Activated naive CD4-positive, alpha-beta T cell treated with anti-CD3 and anti-CD28 coated beads, Interleukin-2, amount 50 U/mL, for 16 hours (primary cell): ENCODE measurements around the gene PLCXD1.
"Not testable (repeated sequence)": the region's sequence is repeated elsewhere in the genome, so short reads cannot be mapped to it uniquely, and the experiment has no call there.

Experiments used
- DNase-seq: peaks from one replicate; pipeline ENCODE4 v3.0.0-alpha.2; 2020

The PLCXD1 gene

DNA sequence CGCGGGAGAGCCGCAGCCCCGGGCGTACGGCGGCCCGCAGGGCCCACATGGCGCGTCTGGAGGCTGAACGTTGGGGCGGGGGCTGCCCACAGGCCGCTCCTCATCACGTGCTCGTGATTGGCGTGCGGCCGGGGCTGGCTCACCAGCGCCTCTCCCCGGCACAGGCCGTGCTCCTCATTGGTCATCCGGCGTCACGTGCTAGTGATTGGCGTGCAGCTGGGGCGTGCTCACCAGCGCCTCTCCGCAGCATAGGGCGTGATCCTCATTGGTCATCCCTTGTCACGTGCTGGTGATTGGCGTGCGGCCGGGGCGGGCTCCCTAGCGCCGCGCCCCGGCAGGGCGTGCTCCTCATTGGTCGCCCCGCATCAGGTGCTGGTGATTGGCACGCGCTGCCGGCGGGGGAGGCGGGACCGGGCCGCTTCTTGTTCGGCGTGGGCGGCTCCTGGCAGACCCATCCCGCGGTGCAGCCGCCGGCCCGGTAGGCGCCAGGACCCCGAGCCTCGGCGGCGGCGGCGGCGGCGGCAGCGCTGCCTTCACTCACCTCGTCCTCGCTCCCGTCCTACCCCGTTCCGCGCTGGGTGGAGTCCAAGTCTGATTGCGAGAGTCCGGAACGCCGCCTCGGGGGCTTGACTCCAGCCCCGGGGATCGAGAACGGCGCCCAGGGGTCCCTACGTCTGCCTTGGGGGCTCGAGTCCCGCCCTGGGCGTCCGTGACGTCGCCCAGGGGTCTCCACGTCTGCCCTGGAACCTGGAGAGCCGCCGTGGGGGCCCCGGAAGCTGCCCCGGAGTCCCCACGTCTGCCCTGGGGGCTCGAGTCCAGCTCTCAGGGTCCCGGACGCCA, 37.8 kb downstream of the PLCXD1 start, which contains the start of gene GTPBP6:
TSS of gene GTPBP6 (minus strand) at position 58 of the 840 bp plus-strand sequence. CDS start at position 49, 9 bp downstream.
- peak; percentile 99 for DNase-seq

DNA sequence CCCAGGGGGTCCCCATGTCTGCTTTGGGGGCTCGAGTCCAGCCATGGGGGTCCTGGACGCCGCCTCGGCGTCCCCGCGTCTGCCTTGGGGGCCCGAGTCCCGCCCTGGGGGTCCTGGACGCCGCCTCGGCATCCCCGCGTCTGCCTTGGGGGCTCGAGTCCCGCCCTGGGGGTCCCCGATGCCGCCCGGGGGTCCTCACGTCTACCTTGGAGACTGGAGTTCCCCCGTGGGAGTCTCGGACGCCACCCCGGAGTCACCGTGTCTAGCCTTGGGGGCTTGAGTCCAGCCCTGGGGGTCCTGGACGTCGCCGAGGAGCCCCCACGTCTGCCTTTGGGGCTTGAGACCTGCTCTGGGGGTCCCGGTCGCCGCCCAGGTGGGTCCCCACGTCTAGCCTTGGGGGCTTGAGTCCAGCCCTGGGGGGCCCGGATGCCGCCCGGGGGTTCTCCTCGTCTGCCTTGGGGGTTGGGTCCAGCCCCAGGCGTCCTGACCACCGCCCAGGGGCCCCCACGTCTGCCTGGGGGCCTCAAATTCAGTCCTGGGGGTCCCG, 38.5 kb downstream of the PLCXD1 start:
- peak; percentile 17 for DNase-seq

DNA sequence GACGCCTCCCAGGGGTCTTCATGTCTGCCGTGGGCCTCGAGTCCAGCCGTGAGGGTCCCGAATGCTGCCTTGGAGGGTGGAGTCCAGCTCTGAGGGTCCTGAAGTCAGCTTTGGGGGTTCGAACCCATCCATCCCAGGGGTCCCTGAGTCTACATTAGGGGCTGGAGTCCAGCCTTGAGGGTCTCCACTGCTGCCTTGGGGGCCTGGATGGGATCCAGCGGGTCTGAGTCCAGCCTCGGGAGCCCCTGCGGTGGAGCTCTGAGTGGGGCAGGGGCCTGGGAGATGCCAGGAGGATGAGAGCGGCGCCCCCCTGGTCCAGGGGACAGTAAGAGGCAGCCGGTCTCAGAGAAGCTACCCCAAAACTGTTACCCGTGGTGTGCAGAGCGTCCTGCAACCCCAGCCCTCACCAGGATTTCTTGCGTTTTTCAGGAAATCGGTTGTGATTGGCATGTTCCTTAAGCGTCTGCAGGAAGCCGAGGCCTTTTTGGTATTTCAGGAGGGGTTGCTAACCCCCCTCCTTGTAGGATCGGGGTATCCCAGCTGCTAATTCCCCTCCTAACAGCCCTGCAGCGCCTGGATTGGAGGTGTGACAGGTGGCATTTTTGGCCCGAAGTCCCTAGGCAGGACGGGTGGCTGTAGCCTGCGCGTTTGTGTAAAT, 39.1 kb downstream of the PLCXD1 start:
- peak; percentile 16 for DNase-seq

DNA sequence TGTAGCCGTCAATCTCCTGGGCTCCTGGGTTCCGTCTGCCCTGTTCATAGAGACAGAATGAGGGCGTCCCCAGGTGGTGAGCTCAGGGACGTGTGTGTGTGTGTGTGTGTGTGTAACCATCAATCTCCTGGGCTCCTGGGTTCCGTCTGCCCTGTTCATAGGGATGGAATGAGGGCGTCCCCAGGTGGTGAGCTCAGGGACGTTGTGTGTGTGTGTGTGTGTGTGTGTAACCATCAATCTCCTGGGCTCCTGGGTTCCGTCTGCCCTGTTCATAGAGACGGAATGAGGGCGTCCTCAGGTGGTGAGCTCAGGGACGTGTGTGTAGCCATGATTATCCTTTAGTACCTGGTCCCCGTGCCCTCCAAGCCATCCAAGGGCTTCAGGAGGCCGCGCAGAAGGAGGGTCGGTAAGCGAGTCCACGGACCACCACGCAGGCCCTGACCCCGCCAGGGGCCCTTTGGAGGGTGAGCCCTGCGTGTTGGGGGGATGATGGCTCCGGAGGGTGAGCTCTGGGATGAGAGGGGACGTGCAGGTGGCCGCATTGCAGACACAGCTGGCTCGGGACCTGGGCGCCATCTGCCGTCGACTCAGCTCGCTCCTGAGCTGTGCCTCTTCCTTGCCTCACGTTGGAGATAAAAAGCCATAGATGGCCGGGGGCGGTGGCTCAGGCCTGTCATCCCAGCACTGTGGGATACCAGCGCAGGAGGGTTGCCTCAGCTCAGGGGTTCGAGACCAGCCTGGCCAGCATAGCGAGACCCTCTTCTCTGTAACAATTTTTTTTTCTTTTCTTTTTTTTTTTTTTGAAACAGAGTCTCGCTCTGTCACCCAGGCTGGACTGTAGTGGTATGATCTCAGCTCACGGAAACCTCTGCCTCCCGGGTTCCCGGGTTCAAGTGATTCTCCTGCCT, 42.8 kb downstream of the PLCXD1 start:
- DNase-seq, result peak; percentile 52

DNA sequence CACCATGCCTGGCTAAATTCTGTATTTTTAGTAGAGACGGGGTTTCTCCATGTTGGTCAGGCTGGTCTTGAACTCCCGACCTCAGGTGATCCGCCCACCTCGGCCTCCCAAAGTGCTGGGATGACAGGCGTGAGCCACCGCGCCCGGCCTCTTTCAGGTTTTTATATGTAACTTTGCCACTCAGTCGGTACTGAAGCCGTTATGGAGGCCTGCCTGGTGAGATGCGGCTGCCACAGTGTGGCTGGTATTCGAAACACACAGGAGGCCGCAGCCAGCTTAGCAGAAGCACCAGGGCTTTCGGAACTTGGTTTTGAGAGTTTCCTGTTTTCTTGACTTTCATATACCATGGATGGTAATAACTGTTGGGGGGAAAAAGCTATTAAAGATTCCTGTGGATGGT, 43.5 kb downstream of the PLCXD1 start:
- peak; percentile 18 for DNase-seq

DNA sequence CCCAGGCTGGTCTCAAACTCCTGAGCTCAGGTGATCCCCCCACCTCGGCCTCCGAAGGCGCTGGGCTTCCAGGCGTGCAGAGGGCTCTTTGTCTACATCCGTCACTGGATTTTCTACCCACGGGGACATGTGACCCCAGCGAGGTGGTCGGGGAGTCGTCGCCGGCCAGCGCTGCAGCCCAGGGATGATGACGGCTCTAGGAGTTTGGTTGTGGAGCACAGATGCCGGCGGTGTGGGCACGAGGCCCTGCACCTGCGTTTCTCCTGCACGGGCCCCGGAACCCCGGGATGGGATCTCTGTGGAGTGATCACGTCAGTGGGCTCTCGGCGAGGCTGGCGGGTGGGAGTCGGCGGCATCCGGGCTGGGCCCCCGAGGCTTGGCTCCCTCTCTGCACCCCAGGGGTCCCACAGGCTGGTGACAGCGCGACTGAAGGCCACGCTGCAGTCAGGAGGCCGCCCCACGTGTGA, 46.5 kb downstream of the PLCXD1 start:
- peak; percentile 8 for DNase-seq

DNA sequence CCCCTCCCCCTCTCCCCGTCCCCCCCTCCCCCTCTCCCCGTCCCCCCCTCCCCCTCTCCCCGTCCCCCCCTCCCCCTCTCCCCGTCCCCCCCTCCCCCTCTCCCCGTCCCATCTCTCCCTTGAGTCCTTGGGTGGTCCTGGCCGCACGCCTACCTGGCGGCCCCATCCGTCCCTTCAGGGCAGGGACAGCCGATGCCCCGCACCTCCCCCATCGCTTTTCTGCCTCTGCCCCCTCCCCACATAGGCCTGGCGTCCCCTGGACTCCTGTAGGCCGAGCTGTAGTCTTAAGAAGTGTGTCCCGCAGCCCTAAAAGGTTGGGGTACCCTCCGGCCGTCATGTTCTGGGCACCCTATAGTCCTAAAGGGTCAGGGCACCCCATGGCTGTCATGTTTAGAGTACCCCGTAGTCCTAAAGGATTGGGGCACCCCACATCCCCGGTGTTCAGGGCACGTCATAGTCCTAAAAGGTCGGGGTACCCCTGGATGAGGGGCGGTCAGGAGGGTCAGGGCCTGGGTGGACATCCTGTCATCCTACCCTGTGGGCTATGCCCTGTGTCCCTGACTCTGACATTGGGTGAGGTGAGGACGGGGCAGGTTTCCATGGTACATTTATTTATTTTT, 48.2 kb downstream of the PLCXD1 start:
- no peak for DNase-seq

DNA sequence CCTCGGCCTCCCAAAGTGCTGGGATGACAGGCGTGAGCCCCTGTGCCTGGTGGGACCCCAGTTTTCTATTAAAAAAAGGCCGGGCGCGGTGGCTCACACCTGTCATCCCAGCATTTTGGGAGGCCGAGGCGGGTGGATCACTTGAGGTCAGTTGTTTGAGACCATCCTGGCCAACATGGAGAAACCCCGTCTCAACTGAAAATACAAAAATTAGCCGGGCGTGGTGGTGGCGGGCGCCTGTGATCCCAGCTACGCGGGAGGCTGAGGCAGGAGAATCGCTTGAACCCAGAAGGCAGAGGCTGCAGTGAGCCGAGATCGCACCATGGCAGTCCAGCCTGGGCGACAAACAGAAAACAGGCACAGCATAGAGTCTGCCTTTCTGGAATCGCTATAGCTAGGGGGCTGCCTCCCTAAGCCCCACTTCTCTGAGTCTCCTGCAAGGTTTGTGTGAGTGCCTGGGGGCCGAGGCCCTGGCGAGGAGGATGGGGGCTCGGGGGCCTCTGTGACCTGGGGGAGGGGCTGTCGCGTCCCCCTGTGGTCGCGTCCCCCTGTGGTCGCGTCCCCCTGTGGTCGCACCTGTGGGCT, 49.1 kb downstream of the PLCXD1 start:
- not testable (repeated sequence) for DNase-seq

DNA sequence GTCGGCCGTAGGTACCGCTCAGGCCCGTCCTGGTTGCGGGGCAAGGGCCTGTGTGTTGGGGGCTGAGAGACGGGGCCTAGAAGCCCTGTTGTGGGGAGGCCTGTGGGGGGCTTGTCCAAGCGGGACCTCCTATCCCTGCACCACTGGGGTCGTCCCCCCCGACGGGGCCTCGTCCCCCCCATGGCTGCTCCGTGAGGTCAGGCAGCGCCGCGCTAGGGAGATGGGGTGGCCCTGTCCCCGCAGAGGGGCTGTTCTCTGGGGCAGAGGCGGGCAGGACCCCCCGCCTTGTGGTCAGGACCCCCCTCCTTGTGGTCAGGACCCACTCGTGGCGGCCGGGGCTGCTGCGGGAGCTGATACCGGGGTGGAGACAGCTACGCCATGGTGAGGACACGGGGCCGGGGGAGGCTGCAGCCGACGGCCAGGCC, 49.6 kb downstream of the PLCXD1 start:
- no peak for DNase-seq

DNA sequence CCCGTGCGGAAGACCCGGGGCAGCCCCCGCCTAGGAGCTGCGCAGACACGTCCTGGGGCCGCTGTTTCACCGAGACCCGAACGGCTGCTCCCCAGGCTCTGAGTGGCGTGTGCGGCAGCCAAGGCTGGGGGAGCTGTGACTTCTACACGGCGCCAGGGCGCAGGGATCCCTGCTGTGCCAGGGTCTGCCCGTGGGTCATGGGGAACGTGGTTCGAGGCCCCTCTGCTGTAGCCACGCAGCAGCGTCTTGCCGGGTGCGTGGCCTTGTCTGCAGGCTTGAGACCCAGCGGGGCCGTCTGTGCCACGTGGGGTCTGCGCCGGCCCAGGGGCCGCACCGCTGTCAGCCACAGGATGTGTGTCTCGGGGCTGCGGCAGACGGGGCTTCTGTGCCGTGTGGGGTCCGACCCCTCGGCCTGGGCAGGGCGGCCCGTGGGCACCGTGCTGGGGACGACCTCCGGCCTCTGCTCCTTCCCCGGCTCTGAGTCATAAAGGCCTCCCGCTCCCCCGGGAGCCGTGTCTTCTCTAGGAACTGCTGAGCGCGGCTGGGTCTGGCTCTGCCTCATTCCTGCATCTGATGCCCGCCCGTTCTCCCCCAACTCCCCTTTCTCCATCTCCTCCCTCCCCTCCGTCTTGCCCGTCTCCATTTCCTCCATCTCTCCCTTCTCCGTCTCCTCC, 50.1 kb downstream of the PLCXD1 start:
- peak; percentile 37 for DNase-seq

DNA sequence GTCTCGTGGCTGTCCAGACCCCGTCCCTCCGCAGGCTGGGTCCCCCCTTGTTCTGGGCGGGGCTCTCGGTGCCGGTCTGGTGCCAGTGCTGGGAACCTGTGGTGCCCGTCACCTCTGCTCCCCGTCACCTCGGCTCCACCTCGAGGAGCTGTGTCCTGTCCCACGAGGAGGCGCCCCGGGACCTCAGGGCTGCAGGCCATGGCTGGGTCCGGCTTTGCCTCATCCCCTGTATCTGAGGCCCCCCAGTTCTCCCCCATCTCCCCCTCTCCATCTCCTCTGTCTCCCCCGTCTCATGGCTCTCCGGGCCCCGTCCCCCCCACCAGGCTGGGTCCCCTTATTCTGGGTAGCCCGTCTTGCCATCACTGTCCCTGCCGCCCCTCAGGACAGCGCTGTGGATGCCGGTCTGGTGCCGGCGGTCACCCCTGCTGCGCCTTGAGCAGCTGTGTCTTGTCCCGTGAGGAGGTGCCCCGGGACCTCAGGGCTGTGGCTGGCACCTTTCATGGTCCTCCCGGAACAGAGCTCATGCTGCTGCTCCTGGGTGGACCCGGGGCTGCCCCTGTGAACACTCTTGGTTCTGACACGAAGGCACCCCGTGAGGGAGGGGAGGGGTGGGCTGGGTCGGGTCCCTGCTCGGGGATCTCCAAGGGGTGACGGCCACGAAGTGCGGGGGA, 50.8 kb downstream of the PLCXD1 start:
- peak; percentile 15 for DNase-seq

DNA sequence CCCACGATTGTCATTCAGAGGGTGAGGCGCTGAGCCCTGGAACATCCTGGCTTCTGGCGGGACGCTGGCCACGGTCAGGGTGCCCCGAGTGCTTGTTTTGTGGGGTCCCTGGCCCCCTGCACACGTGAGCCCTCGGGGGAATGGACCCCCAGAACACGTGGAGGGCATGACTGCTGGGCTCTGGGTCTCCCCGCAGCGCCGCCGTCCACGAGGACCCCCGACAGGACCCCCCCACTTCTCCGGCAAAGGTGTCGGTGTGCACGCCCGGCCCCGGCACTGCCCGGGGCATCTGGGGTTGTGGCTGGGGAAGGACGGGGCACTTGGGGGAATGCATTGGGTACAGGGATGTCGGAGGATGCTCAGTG, 51.3 kb downstream of the PLCXD1 start:
- DNase-seq, result peak; percentile 6

DNA sequence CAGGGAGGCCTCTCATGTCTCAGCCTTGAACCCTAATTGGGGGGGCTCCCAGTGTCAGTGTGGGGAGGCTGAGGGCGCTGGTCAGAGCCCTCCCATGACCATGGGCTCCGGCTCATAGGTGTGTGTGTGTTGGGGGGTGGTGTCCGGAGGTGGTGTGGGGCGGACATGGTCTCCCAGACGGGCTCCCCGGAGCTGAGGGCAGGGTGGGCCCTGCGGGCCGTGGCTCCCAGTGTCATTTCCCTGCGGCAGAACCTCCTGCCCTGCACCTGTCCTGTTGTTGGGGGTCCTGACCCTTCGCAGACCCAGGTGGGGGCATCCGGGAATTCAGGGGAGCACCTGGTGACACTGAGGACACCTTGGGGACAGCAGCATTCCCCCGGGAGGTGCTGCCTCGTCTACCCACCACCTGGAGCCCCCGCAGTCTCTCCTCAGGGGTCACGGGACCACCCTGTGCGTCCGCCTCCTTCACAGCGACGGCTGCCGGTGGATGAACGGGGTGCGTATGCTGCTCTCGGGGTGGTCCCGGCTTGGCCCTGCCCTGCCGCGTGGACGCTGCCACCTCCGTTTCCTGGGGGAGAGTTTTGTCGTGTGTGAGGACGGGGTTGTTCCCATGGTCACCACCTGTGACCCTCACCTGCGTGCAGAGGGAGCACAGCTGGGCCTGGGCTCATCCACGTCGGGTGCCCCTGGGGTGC, 51.9 kb downstream of the PLCXD1 start:
- DNase-seq, result no peak

DNA sequence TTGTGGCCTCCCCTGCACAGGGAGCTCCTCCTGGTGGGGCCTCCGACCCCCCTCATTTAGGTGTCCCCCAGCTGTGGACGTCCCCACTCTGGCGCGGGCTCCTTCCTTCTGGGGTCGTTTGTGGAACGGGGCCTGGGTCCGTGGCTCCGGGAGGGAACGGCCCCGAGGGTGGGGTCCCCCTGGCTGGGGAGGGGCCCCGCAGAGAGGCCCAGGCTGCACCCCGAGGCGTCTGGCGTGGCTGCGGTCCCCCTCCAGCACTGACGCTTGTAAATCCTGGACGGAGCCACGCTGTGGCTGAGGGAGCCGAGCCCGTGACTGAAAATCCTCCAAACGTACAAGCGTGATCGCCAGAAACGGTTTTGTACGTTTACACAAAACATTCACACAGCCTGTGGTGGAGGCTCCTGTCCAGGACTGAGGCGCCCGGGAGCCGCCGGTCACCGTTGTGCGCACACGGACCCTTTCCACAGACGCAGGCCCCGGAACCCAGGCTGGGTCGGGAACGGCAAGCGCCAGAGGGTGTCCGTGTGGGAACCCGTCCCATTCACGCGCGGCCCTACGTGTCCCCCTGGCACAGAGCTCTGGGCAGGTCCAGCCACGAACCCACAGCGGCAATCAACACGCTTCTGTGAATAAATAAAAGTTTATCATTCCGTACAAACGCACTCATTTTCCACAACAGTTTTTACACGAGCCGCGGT, 52.6 kb downstream of the PLCXD1 start:
- DNase-seq, result peak; percentile 8

DNA sequence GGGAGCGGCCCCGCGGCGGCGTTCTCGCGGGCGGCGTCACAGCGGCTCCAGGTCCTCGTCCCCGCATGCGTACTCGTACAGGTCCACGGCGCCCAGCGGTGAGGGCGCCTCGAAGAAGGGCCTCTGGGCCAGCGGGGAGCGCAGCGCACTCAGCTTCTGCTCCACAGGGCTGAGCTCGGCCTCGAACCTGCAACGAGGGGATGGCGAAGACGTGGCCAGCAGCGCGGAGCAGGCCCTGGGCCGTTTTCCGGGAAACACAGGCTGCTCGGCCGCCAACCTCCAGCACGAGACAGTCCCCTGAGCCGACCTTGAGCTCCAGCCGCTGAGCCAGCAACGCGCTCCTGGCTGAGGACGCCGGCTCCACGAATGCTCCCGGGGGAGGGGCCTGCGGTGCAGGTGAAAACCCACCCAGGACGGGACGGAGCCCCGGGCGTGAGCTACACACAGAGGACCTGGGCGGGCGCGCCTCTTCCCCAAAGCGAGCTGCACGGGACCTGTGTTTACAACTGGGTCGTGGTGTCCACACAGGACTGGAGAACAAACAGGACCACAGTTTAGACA, 53.2 kb downstream of the PLCXD1 start:
- peak; percentile 6 for DNase-seq

DNA sequence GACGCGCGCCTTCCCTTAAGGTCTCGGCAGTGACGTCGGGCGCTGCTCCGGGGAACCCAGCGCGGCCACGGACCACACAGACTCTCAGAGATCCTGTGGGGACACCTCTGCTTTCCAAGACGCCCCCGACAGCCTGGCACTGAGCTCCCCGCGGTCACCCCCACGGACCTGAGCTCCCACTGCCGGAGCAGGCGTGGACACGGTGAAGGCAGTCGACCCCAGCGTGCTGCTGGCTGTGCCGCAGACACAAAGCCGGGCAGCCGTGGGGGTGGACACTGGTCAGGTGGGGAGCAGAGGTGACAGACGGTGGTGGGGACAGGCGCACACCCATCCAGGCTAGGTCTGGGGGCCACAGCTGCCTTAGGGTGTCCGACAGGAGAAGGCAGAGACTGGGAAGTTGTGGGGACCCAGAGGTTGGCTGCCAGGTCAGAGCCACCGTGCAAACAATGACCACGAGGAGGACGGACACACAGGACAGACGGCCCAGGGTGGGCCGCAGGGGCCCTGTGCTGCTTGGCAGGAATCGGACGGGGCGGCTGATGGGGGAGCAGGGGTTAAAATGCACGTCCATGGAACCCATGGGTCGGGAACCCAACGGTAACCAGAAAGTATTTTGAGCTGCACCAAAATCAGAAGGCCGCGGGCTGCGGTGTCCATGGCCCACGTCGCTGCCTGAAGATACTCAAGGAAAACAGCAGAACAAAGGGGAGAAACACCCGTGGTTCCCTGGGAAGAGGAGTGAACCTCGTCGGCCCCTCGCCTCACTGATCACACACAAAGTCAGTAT, 54.0 kb downstream of the PLCXD1 start:
- DNase-seq, result no peak

DNA sequence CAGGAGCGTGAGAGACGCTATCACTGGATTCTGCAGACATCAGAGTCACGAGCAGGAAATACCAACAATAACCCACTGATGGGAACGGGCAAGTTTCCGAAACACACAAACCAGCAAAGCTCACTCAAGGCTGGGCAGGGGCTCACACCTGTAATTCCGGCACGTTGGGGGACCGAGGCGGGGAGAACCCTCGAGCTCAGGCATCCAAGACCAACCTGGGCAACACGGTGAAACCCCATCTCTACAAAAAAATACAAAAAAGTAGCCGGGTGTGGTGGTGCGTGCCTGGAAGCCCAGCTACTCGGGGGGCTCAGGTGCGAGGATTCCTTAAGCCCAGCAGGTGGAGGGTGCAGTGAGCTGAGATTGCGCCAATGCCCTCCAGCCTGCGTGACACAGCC, 54.6 kb downstream of the PLCXD1 start:
- DNase-seq, result no peak

DNA sequence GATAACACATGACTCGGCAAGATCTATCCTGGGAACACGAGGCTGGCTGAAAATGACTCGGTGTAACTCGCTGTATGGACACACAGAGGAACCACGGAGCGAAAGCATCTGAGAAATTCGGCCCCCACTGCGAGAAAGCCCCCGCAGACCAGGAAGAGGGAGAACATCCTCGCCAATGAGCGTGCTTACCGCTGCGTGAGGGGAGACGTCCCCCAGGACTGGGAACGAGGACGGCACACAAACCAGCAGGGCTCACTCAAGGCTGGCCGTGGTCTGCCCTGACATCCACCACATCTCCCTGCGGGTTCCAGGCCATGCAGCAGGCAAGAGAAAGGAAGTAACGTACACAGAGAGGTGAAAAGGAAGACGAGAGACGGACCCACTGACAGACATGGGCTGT, 55.0 kb downstream of the PLCXD1 start:
- no peak for DNase-seq
